ENCODE measurements around the gene COPS3. TPM values are rescaled to one million over a fixed set of nuclear protein-coding genes. Genes with fewer than 3 reads are reported as not detected.
A peak's percentile ranks its signal among the peaks of the same experiment; 100 is the strongest.

The COPS3 gene
- total RNA-seq, 1 experiment from 2014 or later: 113 TPM

DNA sequence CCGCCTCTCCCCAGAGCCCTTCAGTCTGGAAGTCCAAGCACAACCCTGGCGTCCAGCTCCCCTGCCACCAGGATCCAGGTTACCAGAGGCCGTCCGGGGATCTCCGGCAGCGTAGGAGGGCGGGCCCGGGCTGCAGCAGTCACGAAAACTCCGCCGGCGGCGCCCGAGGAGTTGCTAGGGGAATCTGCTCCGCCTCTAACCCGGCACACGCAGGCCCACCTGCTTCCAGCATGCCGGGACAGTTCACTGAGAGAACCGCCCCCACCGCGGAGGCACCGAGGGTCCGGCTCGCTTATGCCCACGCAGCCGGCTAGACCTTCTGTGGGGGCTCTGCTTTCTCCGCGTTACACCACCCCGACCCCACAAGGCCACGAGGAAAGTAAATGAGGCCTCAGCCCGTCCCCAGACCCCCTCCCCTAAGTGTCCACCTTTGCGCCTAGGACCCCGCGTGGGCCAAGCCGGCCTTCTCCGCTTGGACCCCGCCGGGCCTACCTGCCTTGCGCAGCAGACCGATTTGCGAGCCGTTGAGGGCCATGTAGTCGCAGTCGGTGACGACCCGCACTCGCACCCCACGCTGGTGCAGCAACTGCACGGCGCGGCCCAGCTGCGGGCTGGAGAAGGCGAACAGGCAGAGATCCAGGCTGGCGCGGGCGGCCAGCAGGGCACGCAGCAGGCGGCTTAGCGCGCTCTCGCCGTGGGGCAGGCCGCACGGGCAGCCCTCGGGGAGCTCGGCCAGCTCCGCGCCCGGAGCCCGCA is 75.5 kb downstream of the COPS3 start:
- H3K23ac ChIP-seq (ENCODE audit: insufficient read length, low read depth, low read length): no peak overlapping the region
- no peak overlapping the region for H2AK5ac ChIP-seq (ENCODE audit: insufficient read length, low read length)
- H2BK12ac ChIP-seq (ENCODE audit: insufficient read length, low read depth, low read length): no peak overlapping the region
- no peak overlapping the region for H2AFZ ChIP-seq (ENCODE audit: low read length)
- H3K9ac ChIP-seq (ENCODE audit: extremely low read depth, insufficient read length, low read length): no peak overlapping the region
- no peak overlapping the region for H2BK20ac ChIP-seq (ENCODE audit: low read depth, low read length, poor library complexity, severe bottlenecking)
- H3K4me1 ChIP-seq (ENCODE audit: insufficient read depth, low read length): no peaks in the 10 kb centered on the region
- H3K36me3 Mint-ChIP-seq (ENCODE audit: insufficient read depth in 1 of 3, low read depth in 3 of 3): no peaks in the 10 kb centered on the region
- H2BK5ac ChIP-seq (ENCODE audit: insufficient read length, low read length): no peak overlapping the region
- H3K4me2 ChIP-seq (ENCODE audit: insufficient read depth, insufficient read length, low read length): no peak overlapping the region
- no peak overlapping the region for H4K91ac ChIP-seq (ENCODE audit: insufficient read length, low read depth, low read length)
- H3K27me3 ChIP-seq (ENCODE audit: insufficient read depth, low read length): no peaks in the 10 kb centered on the region
- no peaks in the 10 kb centered on the region for H3K4me1 Mint-ChIP-seq
- DNase-seq: peak; percentile 59
- no peaks in the 10 kb centered on the region for H3K79me2 ChIP-seq (ENCODE audit: insufficient read depth, low read length)
- H3K56ac ChIP-seq (ENCODE audit: insufficient read length, low read depth, low read length): no peak overlapping the region
- no peaks in the 10 kb centered on the region for H3K79me1 ChIP-seq (ENCODE audit: insufficient read depth, low read depth, low read length, poor library complexity, severe bottlenecking)
- no peak overlapping the region for H3K27ac ChIP-seq (ENCODE audit: insufficient read length, low read depth, low read length)
- no peak for TF ChIP-seq CTCF (conservative IDR thresholded peaks at IDR 0.05)
- H3K27me3 Mint-ChIP-seq (ENCODE audit: low read depth): peaks cover 1% of the 10 kb centered on the region; the same call in 1 of the 2 replicates
- H3K4ac ChIP-seq (ENCODE audit: low read depth, low read length): no peak overlapping the region
- no CpG with 5 or more reads among the region's 70 CpGs for WGBS (ENCODE audit: extremely low coverage, insufficient read length, low lambda C conversion rate)
- no peak overlapping the region for H4K5ac ChIP-seq (ENCODE audit: insufficient read length, low read depth, low read length)
- H4K8ac ChIP-seq (replicated peaks; ENCODE audit: insufficient read length, low read depth, low read length): no peak overlapping the region
- no peaks in the 10 kb centered on the region for H4K20me1 ChIP-seq (ENCODE audit: control insufficient read depth, insufficient read depth, insufficient read length)
- no peak overlapping the region for H2BK120ac ChIP-seq (ENCODE audit: low read depth, low read length, poor library complexity, severe bottlenecking)
- H3K18ac ChIP-seq (ENCODE audit: insufficient read length, low read depth, low read length): no peak overlapping the region
- no peaks in the 10 kb centered on the region for H3K9me3 Mint-ChIP-seq
- peaks cover 3% of the 10 kb centered on the region for H3K23me2 ChIP-seq (ENCODE audit: insufficient read length, low read depth, low read length, poor library complexity, severe bottlenecking)
- no peak overlapping the region for H3K14ac ChIP-seq (ENCODE audit: insufficient read depth, low read length)
- H3K27ac Mint-ChIP-seq: no peak overlapping the region
- no peaks in the 10 kb centered on the region for H3K9me3 ChIP-seq (ENCODE audit: control insufficient read depth, low read depth, low read length)
- no peak overlapping the region for H2BK15ac ChIP-seq (ENCODE audit: low read depth, low read length)
- no peak overlapping the region for H3T11ph ChIP-seq (ENCODE audit: low read length)
- H3K4me3 Mint-ChIP-seq: no peak overlapping the region
